ENCODE data around the gene PAK6.
A peak's percentile ranks its signal among the peaks of the same experiment; 100 is the strongest.

Gene PAK6

DNA sequence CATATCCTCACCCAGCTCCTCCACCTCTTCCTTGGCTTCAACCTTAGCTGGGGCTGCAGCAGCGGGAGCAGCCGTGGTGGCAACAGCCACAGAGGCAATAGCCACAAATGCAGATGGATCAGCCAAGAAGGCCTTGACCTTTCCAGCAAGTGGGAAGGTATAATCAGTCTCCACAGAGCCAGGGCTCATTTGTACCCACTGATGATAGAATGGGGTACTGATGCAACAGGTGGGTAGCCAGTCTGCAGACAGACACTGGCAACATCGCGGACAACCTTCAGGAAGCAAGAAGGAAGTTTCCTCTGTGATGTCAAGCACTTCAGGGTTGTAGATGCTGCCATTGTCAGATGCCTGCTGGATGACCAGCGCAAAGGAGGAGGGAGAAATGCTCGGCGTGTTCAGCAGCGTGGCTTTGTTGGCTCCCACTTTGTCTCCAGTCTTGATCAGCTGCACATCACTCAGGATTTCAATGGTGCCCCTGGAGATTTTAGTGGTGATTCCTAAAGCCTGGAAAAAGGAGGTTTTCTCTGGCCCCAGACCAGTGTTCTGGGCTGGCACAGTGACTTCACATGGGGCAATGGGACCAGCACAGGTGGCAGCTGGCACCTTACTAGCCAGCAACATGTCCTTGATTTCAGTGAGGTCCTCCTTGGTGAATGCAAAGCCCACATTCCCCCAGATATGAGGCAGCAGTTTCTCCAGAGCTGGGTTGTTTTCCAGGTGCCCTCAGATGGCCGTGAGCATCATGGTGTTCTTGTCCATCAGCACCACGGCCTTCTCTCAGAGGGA lies 73.7 kb downstream of the PAK6 start:
- DNase-seq = no peak

DNA sequence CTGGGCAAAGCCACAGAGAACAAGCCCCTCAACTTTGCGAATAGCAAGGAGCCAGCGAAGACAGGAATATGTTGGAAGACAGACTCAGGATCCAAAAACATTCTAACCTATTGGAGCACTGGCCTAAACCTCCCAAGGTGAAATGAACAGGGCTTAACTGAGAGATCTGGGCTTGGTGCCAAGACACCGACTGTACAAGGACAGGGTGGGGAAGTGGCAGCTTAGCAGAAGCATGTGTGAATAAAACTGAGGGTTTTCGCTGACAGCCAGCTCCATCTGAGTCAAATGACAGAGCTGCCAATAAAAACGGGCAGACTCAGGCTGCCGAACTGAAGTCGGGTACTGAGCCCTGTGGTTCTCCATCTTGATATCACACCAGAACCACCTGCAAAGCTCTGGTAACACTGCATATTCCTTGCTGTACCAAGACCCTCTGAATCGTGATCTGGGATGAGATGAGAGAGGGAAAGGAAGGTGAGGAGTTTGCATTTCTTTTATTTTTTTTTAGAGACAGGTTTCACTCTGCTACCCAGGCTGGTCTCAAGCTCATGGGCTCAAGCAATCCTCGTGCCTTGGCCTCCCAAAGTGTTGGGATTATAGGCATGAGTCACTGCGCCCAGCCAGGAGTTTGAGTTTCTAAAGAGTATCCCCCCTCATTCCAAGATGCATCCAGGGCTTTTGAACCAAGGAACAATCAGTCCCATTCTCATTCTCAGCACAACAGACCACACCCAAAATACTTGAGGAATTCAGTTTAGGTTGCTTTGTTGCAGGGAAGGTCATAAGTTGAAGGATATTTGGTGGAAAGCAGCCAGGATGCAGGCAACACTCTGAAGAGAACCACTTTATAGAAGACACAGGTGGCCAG lies 74.9 kb downstream of the PAK6 start:
- peak in 1 of 2 experiments; percentile 69 for DNase-seq

DNA sequence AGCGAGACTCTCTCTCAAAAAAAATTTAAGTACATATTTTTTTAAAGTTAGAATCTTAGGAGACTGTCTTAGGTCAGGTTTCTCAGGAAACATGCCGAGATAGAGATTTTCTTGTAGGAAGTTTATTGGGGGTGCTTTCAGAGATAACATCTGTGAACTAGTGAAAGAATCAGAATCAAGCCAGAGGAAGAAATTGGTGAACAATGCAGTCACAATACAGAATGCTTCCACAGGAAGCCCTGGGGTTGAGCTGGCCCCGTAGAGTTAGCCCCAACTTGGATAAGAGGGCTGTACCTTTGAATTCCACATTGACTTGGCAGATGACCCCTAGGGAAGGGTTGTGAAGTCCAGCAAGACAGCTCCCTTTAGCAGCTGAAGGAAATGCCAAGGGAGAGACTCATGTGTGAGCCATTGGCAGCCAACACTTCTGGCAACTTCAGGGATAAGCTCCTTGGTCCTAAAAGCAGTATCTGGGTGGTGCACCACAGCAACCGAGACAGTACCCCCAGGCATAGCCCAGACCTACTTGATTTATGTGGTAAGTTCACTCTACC lies 75.9 kb downstream of the PAK6 start:
- DNase-seq = no peak

DNA sequence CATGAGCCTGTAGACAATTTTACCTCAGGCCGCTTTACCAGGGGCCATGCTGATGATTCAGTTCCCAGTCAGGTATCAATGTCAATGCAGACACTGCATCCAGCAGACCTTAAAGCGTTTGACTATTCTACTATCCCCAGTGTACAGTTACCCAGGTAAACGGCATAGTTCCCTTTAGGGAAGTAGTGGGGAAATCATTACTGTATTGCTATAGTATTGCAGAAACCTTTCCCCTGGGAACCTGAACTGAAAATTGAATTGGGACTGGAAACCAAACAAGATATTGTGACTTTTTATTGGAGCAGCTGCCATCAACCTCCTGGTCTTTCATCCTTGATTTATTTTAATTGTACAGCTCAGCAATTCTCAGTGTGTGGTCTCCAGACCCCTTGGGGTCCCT lies 78.1 kb downstream of the PAK6 start:
- DNase-seq = no peak

DNA sequence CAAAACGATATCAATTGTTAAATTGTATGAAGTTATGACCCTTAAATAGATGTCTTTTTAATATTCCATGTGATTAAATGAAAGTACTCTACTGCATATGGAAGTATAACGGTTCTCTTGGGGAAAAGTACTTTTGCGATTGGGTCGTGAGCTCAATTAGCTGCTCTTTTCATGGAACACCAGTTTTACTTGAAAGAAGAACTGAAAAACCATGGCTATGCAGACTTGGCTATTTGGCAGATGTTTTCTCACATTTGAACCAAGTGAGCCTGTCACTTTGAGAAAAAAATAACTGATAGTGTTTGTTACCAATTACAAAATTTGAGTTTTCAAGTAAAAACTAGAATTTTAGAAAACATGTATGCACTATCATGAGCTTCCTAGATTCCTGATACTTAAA lies 78.7 kb downstream of the PAK6 start:
- DNase-seq = no peak

DNA sequence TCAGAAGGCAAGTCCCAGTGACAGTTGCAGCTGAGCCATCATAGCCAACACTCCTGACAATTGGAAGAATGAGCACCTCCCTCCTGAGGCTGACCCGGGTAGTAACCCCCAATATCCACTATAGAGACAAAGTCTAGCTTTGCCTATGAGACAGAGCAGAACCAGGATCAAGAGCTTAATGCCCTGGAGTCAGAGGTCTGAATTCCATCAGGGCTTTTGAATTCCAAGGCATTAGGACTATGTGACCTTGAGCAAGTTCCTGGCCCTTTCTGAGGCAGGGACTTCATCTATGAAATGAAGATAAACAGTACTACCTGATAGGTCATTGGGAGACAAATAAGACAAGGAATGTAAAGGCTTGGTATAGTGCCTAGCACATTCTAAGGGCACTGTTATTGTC lies 81.5 kb downstream of the PAK6 start:
- DNase-seq = no peak

DNA sequence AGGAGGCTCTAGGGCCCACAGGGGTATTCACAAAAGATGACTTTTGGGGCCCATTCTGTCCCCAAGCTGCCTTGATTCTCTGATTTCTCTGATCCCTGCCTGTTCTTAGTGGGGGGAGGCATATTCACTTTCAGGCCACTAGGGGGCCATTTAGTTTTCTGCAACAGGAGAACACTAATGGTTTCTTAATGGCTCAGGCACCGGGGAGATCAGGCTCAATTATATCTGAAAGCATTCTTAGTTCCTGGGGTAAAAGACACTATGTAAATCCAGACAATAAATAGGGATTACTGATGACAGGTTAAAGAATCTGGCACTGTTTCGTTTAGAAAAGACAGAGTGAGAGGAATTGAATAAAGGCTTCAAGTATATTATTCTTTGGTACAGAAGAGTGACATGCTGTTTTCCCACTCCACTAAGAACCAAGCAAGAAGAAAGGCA lies 82.1 kb downstream of the PAK6 start:
- peak in 1 of 2 experiments; percentile 78 for DNase-seq

DNA sequence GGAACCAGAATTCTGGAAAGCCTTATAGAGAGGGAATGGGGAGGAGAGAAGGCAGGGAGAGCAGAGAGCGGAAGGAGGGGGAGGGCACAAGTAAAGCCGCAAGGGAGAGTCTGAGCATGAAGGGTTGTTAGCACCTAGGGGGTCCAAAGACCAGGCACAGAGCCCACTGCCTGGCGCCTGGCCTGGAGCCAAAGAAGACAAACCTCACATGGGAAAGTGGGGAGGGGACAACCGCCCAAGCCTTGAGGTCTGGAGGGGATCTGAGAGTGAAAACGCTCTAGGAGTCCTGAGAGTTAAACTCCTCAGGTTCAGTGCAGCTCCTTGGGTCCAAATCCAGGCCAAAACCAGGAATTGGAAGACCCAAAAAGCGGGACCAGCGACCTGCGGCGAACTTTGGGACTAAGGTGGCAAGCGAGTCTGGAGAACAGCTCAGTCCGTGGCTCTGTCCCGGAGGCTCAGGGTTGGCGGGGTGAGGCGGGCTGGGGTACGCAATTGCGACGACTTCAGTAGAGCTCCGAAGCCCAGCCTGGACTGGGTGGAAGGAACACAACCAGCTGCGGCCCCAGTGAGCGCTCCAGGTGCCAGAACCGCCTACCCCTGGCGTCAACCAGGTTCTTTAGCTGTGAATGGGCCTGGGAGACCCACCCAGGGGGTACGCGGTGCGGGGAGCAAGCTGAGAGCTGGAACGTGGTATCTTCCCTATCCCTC lies 83.8 kb downstream of the PAK6 start:
- peak; percentile 61 to 70 for DNase-seq

DNA sequence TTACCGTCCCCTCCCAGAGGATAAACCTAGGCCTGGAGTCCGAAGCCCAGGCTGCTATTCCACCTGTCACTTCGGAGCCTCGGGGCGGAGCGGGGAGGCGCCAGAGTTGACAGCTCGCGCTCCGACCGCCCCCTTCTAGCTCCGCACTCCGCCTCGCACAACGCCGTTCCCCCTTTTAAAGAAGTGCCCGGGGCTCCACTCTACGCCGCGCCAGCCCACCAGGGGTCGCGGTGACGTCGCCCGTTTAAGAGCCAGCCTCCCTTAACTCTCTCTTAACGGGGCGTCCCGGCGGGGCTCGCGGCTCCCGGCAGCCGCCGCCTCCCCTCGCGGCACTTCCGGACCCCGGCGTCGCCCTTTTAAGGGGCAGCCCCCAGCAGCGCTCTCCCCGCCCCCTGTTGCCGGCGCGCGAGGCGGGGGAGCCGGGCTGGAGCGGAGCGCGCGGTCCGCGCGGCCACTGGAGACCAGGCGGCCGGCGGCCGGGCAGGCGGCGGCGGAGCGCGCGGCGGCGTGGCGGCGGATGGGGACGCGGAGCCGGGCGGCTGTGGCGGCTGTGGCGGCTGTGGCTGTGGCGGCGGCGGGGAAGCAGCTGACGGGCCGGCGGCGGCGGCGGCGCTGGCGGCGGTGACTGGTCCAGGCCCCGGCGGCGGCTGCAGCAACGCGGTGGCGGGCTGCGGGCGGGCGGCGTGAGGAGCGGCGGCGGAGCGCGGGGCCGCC lies 84.5 kb downstream of the PAK6 start, which contains the start of gene INAFM2:
Gene INAFM2, plus strand, starts transcription at position 454 of the 714 bp plus-strand sequence. CDS start 364 bp downstream, outside the sequence.
- DNase-seq = peak; percentile 89 to 93

DNA sequence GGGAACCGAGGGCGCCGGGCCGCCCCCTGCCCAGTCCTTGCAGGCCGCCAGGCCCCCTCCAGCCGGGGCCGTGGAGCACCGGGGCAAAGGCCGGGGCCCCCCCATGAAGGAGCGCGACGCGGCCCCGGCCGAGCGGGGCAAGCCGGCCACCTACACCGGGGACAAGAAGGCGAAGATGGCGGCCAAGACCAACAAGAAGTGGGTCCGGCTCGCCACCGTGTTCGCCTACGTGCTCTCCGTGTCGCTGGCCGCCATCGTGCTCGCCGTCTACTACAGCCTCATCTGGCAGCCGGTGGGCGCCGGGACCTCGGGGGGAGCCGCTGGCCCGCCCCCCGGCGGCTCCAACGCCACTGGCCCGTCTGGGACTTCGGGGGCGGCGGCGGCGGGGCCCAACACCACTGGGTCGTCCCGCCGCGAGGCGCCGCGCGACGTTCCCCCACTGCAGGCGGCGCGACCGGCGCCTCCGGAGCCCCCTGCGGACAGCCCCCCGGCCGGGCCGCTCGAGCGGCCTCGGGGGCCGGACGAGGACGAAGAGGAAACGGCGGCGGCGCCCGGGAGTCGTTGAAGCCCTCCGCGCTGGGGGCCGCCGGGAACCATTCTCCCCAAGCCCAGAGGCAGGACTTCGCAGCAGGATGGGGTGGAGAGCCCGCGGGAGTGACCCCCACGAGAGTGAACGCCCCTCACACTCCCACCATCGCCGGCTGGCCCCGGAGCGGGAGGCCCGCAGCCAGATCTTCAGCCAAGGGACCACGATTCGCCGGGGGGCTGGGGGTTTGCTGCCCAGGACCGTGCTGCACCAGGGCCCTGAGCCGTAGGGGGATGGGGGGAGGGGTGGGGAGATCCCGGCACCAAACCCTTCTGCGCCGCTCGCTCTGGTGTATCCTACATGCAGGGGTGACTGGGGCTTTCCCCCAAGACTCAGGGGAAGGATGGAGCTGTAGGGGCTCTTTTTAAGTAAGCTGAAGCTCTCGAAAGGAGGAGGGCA lies 85.4 kb downstream of the PAK6 start:
- no peak for DNase-seq

DNA sequence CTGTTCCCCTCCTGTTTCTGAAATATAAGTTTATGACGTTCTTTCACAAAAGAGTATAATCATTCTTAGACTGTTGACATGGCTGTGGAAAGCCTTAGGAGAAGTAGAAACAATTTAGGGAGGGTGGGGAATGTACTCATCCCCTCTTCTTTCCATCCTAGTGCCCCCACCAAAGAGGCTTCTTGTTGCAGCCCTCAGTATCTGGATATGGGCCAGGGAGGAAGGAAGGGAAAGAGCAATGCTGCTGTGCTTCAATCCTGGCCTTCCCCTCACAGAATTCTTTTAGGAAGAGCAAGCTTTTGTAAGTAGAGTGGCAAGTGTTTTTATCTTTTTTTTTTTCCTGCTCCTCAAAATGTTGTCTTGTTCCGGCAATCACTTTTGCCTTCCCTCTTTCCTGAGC lies 86.3 kb downstream of the PAK6 start:
- DNase-seq = peak in 1 of 2 experiments; percentile 13

DNA sequence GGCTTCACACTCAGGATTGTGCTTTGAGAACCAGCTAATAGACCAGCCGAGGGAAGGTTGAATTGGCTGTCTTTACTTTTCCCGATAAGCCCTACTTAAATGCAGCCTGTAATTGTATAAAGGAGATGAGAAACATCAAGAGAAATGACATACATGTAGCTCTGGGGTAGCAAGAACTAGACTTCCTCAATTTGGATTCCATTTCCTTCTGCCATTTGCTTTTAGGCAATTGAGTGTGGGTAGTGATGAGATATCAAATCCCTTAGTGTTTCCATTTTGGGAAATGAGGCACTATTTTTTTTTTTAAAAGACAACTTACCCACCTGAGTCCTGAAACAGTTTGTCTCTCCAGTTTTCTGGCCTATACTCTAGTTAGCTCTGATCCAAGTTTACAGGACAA lies 86.8 kb downstream of the PAK6 start:
- no peak for DNase-seq
